GM21723 (cell line): ENCODE results near the gene RBMS3.

Source experiments
- ATAC-seq: cut with Tn5 transposase; IDR thresholded peaks from one replicate; pipeline ENCODE4 v1.9.1; 2021; ENCODE audit warnings: mild to moderate bottlenecking, moderate library complexity; ENCODE audit not compliant: unreplicated experiment

Gene RBMS3

DNA sequence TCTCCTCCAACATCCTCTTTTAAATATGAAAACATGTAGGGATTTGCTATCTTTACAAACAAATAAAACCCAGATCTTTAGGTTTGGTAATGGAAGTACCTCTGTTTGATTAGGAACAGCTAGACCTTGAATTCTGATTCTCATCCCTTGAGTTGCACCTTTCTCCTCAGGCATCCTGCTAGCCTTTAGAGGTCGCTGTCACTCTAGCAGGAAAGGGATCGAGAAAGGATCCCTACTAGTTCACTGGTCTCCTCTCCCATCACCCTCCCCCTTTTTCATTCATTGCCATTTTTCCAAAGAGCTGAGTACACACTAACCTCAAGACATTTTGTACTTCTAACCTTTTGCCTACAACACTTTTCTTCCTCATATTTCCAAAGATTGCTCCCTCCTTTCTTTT, 569.8 kb downstream of the RBMS3 start:
- no peak for ATAC-seq

DNA sequence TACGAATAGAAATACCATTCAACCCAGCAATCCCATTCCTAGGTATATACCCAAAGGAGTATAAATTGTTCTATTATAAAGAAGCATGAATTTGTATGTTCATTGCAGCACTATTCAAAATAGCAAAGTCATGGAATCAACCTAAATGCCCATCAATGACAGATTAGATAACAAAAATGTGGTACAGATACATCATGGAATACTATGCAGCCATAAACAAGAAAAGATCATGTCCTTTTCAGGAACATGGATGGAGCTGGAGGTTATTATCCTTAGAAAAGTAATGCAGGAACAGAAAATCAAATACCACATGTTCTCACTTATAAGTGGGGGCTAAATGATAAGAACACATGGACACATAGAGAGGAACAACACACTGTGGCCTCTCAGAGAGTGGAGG, 571.9 kb downstream of the RBMS3 start:
- no peak for ATAC-seq

DNA sequence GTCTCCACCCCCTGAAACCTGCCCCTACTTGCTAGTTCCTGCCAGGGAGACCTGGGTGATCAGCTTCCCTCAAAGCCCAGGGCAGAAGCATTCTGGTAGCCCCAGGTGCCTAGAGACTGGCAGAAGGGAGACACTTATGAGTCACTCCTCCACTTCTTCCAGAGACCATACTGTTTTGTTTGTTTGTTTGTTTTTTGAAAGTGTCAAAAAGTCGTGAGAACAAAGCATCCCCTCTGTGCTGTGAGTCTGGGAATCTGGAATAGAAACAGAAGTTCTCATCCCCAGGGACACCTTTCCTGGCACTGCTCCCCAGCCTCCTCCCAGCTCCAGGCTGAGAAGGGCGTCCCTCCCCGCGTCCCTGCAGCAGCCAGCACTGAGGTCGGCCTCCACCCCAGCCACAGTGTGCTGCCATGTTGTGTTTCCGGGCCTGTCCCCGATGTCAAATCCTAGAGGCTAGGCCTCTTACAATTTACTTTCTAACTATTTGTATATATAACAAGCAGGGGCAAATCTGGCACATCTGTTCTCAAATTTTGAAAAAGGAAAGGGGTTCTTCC, 573.0 kb downstream of the RBMS3 start:
- ATAC-seq: no peak

DNA sequence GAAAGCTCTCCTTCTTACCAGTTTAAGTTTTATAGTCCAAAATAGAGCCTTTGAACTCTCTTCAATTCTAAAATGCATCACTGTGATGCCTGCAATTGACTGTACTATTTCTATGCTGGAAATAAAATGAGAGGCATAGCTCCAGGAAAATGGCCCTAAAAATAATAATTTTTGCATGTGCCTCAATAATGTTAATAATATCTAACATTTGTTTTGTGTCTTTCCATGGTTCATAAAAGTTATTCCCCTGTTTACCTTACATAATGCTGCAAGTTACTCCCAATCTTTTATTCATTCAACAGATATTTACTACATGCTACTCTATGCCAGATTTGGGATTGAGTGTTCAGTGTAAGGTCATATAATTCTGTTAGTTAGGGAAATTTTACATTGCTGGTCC, 574.0 kb downstream of the RBMS3 start:
- no peak for ATAC-seq

DNA sequence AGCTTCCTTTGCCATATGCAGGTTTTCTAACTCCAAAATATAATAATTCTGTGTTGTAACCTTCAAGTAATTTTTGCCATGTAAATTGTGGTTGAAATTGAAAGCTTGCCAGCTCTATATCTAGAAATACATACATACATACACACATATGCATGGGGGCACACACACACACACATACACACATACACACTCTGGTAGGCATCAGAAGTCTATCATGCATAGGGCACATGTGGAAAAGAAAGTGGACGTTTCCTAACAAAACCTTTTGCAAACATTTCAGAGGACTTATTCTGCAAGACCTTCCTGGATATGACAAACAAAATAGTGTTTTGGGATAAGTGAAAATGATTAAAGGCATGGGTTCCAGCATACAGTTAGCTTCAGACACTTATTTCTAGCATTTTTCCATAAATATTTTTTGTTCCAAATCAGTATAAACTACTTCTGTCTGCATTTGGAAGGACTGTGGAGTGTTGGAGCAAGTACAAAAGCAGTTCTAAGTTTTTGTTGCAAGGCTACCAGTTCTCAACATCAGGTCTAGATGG, 578.9 kb downstream of the RBMS3 start:
- no peak for ATAC-seq

DNA sequence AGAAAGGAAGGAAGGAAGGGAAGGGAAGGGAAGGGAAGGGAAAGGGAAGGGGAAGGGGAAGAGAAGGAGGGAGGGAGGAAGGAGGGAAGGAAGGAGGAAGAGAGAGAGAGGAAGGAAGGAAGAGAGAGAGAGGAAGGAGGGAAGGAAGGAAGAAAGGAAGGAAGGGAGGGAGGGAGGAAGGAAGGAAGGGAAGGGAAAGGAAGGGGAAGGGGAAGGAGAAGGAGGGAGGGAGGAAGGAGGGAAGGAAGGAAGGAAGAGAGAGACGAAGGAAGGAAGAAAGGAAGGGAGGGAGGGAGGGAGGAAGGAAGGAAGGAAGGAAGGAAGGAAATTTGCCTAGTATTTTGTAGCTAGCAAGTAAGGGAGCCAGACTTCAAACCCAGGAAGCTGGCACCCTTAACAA, 583.9 kb downstream of the RBMS3 start:
- no peak for ATAC-seq

DNA sequence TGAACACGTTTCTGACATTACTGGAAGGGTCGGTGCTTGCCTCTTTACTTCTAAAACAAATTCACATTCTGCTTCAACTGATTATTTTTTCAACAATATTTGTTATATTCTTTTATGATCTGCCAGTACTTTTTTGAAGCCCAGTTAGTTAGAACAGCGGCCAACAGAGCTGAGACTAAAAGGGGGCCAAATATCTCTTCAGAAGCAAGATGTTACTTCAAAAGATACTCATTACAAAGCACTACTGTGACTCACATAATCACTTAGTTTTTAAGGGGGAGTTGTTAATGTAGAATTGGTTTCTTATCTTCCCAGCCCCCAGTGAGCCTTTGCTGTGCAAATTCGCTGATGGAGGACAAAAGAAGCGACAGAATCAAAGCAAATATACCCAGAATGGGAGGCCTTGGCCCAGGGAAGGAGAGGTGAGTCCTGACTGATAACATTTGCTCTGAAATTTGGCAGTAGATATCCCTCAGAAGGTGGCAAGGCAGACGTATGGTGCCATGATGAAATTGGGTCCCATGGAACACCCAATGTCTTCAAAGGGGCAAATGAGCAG, 587.8 kb downstream of the RBMS3 start:
- ATAC-seq: no peak

DNA sequence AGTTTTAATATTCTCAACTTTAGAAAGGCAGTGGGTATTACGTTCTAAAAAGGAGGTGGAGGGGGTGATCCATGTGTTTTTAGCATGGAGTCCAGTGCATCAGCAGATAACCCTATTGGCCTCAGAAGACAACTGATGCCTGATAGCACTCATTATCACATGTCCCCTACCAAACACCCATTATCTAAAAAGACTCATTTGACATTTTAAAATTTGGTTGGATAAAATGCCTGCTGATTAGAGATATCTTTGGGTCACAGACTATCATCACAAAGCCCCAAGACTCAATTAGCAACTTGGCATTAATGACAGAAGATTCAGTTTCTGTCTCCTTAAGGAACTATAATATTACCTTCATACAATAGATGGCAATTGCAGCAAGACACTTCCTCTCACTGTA, 589.3 kb downstream of the RBMS3 start:
- ATAC-seq: no peak

DNA sequence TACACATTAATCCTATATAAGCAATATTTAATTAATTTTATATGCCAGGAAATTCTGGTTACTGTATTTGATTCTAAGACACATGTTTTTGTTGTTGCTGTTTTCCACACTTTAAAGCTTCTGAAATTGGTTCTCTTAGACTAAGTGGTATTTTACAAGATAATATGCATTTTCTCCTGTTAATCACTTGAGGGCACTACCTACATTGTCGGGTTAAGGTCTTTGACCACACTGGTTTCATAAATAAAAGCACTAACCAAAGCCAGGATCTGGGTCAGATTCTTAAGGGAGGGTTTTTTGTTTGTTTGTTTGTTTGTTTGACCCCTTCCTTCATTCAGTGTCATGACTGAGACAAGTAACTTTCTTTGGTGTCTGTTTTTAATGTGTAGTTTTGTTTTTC, 590.2 kb downstream of the RBMS3 start:
- ATAC-seq: no peak

DNA sequence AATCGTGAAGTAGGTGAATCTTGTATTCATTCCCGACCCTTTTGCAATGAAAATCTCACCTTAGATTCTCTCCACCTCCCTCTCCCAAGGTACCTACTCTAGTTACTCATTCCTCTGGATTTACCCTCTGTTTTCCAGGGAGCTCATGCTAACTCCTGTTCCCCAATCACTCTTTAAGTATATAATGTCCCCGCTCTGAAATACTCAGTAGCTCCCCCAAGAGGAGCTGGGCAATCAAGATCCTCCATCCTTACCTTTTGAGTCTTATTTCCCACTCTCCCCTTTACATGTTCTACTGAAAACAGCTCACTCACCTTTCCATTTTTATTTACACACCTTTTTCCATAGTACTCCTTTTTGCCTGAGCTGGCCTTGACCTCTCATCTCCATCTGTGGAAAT, 599.9 kb downstream of the RBMS3 start:
- no peak for ATAC-seq

DNA sequence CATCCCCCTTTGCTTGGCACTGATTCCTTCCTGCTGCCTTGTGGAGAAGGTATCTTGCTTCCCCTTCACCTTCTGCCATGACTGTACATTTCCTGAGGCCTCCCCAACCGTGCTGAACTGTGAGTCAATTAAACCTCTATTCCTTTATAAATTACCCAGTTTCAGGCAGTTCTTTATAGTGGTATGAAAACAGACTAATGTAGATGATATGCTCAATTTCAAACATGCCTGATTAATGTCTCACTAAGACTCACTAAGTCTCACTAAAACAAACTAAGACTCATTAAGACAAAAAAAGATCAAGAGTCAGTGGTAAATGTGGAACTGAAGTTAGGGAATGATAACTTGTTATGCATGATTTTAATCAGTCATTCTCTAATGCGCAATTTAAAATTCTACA, 606.6 kb downstream of the RBMS3 start:
- ATAC-seq: no peak

DNA sequence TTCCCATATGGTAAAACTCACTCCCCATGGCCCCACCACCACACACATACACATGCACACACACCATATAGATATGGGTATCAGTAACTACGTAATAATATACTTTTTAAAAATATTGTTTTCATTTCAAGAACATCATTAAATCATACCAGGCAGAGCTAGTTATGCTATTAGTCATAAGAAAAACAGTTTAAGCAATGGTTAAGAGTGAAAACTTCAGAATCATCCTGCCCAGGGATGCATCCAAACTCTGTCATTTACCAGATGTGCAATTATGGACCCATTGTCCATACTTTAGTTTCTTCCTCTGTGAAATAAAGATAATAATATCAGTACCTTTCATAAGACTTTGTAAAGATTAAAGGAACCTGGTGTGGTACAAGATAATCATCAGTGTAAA, 608.3 kb downstream of the RBMS3 start:
- no peak for ATAC-seq

DNA sequence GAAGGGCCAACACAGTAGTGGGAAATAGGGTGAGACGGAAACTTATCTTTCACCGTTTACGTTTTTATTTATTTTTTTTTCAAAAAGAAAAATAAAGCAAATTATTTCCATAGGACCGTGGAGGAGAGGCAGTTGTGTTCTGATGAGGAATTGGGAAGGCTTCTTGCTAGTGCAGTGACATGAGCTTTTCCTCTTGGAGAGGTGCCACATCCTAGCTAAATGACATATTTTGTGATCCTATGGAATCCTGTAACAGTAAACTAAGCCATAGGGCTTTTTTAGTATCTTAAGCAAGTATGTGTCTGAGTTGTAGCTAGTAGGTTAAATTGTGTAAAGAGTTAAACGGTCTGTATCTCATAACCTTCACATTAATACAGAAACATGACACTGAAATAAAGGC, 609.9 kb downstream of the RBMS3 start:
- ATAC-seq: no peak

DNA sequence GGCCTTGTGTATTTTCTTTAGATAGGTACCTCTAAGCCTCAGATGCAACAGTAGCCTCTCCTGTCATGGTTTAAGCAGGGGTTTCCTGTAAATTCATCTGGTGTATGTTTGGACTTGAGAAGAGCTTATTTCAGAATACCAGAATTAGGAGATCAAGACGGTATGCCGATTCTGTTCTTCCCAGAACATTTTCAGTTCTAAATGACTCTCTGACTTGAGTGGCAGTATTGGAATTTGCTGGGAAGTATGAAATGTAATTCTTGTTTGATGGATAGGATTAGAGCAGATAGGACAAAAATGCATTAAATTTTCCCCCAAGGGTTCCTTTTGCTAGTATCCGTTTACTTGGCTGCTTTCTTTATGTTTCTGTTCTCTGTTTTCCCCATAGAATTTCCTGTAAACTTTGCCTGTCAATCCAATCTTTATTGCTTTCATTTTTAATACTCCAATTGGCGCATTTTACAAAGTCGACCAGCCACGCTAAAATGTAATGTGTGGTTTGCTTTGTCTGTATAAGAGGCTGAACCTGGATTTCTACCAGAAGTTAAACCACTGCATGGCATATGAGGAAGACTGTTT, 612.2 kb downstream of the RBMS3 start:
- no peak for ATAC-seq

DNA sequence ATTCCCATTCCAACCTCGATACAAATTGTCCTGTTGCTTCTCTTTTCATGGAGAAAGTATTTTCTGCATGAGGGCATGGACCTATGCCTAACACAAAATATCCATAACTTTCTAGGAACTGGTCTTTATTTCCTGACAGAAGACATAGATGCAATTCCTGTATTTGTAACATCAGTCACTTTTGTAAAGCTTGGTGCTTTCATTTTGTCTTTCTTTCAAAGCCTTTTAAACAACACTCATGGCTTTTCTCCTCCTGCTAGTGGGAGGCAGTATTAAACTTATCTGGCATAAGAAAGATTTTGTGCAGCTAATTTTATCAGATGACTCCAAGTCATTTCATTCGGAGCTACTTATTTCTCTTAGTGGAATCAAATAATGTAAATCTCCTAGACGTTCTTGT, 616.0 kb downstream of the RBMS3 start:
- ATAC-seq: no peak

DNA sequence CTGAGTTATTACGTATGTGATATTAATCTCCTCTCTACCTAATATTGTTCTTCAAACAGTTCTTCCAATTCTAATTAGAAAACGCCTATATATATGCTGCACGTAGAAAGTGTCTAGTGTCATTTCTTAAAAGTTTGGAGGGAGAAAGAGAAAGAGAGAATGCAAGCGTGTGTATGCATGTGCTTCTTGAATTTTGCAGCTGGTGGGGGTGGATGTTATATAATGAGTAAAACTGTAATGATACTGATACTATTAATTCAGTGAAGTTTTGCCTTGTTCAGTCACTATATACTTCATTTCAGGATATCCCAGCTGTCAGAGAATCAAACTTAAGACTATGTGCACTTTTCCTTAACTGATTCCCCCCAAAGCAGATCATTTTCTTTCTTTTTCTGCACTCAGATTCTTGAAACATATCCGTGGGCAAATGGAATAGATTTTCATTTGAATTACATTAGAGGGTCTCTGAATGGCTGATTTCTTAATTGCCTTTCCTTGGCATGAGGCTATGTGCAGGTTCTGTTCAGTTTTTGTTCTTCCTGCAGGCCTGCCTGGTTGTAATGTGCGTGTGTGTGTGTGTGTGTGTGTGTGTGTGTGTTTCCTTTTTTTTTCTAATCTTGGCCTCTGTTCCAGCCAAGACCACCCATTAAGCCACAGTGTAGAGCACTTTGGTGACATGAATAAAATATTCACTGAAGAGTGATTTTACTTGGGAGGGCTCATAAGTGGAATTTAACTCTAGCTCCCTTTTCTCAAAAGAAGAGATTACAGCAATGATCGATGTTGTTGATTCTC, 617.5 kb downstream of the RBMS3 start:
- ATAC-seq: no peak

DNA sequence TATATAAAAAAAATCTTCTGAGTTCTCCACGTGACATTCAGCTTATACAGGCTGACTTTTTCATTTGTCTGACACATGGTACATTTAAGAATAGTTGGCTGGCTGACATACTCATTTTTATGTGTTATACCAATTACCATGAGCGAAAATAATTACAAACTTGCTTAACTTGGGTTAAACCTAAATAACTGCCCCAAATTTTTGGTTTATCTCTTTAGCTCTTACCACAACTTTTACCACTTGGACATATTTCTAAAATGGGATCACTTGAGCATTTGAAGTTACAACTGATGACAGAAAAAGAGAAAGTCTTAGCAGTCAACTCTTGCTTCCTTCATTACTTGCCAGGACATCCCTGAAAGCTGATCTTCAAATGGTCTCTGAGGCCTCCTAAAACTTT, 618.1 kb downstream of the RBMS3 start:
- no peak for ATAC-seq

DNA sequence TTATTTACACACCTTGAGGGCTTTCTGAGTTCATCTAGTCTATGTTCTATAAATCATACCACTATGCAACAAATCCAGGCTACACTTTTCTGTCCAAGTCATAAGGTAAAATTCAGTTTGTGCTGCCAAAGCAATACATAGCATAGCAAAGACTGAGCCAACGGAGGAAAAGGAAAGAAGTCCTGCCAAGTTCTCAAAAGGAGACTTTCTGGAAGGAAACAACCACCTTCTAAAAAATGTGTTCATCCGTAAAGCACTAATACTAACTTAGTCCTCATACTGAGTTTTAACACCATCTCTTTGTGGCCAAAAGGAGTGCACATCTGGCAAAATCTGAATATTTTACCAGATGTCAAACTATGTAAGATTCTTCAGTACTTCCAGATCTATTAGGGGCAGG, 620.2 kb downstream of the RBMS3 start:
- ATAC-seq: no peak

DNA sequence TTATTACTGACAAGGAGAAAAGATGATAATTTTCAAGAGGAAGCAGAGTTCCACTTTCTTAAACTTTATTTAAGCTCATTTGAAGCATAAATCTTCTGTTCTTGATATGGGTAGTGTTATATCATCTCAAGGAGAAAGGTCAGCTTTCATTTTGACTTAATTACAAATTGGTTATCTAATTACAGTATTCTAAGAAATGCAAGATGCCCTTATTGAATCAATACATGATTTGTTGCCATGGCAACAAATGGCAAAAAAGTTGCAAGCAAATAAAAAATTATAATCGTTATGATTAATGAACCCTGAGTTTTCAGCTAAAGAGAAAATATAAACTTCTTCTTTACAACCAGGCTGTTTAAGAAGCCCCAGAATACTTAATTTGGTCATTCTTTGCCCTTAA, 622.7 kb downstream of the RBMS3 start:
- no peak for ATAC-seq

DNA sequence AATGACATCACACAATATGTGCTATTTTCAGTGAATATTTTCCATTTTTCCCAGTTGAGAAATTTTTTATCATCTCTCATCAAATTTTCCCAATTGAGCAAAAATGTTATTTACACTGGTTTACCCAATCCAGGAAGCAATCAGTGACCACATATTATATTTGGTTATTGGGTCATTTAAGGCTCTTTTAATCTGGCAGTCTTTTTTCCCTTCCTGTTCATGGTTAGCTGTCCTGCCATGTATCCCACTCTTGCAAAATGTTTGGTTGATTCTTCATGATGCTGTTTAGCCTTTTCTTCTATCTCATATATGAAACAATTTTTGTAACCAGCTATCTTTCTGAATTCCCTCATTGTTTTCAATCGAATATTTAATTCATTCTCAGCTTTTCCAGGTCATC, 626.0 kb downstream of the RBMS3 start:
- ATAC-seq: no peak

DNA sequence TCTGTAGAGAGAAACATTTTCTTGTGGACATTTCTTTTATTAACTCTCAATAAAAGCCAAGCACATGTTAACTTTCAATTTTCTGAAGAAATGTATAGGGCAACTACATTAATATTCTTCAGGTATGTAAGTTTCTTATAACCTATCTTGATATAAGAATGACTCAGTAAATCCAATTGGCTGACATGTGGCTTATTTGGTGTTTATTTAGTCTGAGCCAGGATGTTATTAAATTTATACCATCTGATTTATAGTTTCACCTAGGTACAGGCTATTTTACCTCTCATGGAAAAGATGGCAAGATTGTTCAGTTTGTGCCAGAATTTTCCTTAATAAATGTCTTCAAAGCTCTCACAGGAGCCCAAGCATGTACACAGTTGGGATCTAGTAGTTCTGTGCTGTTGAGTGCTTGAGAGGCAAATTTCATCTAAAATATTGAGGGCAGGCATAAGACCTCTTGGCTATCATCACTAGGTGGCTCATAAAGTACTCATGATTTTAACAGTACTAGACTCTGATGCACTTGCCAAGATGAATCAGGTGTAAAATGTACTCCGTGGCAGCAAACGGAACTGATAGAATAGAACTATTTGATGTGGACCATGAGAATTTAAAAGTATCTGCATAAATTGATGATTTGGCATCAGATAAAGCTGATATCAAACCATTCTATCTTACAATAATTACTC, 631.9 kb downstream of the RBMS3 start:
- no peak for ATAC-seq
